Glutamatergic neuron (in vitro differentiated cells): ENCODE results near the gene AOX1. TPM values are rescaled to one million over a fixed set of nuclear protein-coding genes. Genes with fewer than 3 reads are reported as not detected.
"Not testable (repeated sequence)": the region's sequence is repeated elsewhere in the genome, so short reads cannot be mapped to it uniquely, and the experiment has no call there.

Source experiments
- DNase-seq: peaks from one replicate; pipeline ENCODE4 v3.0.0; 2022
- H3K27ac Mint-ChIP-seq: one replicate; pipeline ENCODE4 v1.8.0; 2020; ENCODE audit warnings: mild to moderate bottlenecking, mixed read lengths, inconsistent platforms; ENCODE audit not compliant: unreplicated experiment
- H3K27me3 Mint-ChIP-seq: one replicate; pipeline ENCODE4 v1.8.0; 2020; ENCODE audit warnings: mild to moderate bottlenecking, moderate library complexity, mixed read lengths, inconsistent platforms; ENCODE audit not compliant: unreplicated experiment
- H3K36me3 Mint-ChIP-seq: one replicate; pipeline ENCODE4 v1.8.0; 2020; ENCODE audit warnings: mild to moderate bottlenecking, mixed read lengths, inconsistent platforms; ENCODE audit not compliant: unreplicated experiment
- H3K4me1 Mint-ChIP-seq: one replicate; pipeline ENCODE4 v1.8.0; 2020; ENCODE audit warnings: mild to moderate bottlenecking, low read depth, mixed read lengths, inconsistent platforms; ENCODE audit not compliant: unreplicated experiment
- H3K4me3 Mint-ChIP-seq: one replicate; pipeline ENCODE4 v1.8.0; 2020; ENCODE audit warnings: mild to moderate bottlenecking, mixed read lengths, inconsistent platforms; ENCODE audit not compliant: unreplicated experiment
- H3K9me3 Mint-ChIP-seq: one replicate; pipeline ENCODE4 v1.8.0; 2020; ENCODE audit warnings: mild to moderate bottlenecking, moderate library complexity, mixed read lengths, inconsistent platforms; ENCODE audit not compliant: unreplicated experiment
- CTCF ChIP-seq: fragments of 200-600 bp; sonication (generic); IDR thresholded peaks from one replicate; pipeline ENCODE4 v1.5.0; 2021; ENCODE audit not compliant: partially characterized antibody, unreplicated experiment
- long read RNA-seq: library from polyadenylated mRNA; unstranded; transcript quantifications from one replicate; pipeline ENCODE4 v2.0.0, GENCODE V29; 2020; ENCODE audit not compliant: unreplicated experiment
- total RNA-seq: library from RNA; stranded (reverse); fragmentation: NEBNext Ultra II Directional; extraction: Animal tissue kit (Norgen Biotek cat#: 25700); gene quantifications from one replicate; pipeline ENCODE4 v1.2.1, GENCODE V29; 2021; ENCODE audit not compliant: unreplicated experiment

AOX1 gene
- 0.32 TPM for total RNA-seq
- long read RNA-seq, result 0 reads

- Mint-ChIP-seq H3K9me3 (peaks cover 6% of the 10 kb centered on the region), H3K4me3 (peak within 1 kb of the TSS; percentile 95), H3K4me1 (peaks cover 3% of the 10 kb centered on the region), H3K36me3 (no peaks in the 10 kb centered on the region), H3K27ac (peak within 1 kb of the TSS; percentile 45), H3K27me3 (peaks cover 6% of the 10 kb centered on the region)
- peak; percentile 45 for DNase-seq
- TF ChIP-seq CTCF, result no peak
Observed at GRCh38 chr2:200585730-200586643, at the start of gene AOX1. Gene AOX1, plus strand, starts transcription at chr2:200586014. Its CDS starts 95 bp downstream, at chr2:200586109.

GRCh38 chr2:200538139-200538538, 47.7 kb upstream of the AOX1 start:
- Mint-ChIP-seq H3K36me3 (no peaks in the 10 kb centered on the region), H3K4me3 (no peak overlapping the region), H3K27me3 (no peaks in the 10 kb centered on the region), H3K9me3 (no peaks in the 10 kb centered on the region), H3K4me1 (no peaks in the 10 kb centered on the region), H3K27ac (no peak overlapping the region)
- TF ChIP-seq CTCF, result no peak
- DNase-seq, result no peak

DNA sequence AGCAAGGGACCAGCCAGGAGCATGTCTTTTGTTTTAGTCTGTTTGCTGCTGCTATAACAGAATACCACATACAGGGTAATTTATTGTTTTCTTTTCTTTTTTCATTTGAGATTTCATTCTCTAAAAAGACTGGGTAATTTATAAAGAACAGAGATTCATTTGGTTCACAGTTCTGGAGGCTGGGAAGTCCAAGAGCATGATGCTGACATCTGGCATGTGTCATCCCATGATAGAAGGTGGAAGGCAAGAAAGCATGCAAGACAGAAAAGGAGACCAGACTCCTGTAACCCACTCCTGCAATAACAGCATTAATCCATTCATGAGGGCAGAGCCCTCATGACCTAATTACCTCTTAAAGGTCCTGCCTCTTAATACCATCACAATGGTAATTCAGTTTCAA, 45.0 kb upstream of the AOX1 start:
- no peaks in the 10 kb centered on the region for H3K27me3 Mint-ChIP-seq
- H3K4me3 Mint-ChIP-seq, result no peak overlapping the region
- DNase-seq, result no peak
- no peak overlapping the region for H3K27ac Mint-ChIP-seq
- no peaks in the 10 kb centered on the region for H3K9me3 Mint-ChIP-seq
- TF ChIP-seq CTCF, result no peak
- H3K36me3 Mint-ChIP-seq, result no peaks in the 10 kb centered on the region
- H3K4me1 Mint-ChIP-seq, result no peaks in the 10 kb centered on the region

DNA sequence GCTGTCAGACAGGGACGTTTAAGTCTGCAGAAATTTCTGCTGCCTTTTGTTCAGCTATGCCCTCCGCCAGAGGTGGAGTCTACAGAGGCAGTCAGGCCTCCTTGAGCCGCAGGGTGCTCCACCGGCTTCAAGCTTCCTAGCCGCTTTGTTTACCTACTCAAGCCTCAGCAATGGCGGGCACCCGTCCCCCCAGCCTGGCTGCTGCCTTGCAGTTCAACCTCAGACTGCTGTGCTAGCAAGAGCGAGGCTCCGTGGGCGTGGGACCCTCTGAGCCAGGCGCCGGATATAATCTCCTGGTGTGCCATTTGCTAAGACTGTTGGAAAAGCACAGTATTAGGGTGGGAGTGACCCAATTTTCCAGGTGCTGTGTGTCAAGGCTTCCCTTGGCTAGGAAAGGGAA, 19.2 kb upstream of the AOX1 start:
- H3K4me3 Mint-ChIP-seq, H3K36me3 Mint-ChIP-seq, H3K9me3 Mint-ChIP-seq, H3K27me3 Mint-ChIP-seq, H3K27ac Mint-ChIP-seq, H3K4me1 Mint-ChIP-seq, DNase-seq: not testable (repeated sequence)

- no peak overlapping the region for H3K27ac Mint-ChIP-seq
- no peak for TF ChIP-seq CTCF
- H3K4me3 Mint-ChIP-seq, result no peak overlapping the region
- H3K9me3 Mint-ChIP-seq, result peaks cover 2% of the 10 kb centered on the region
- peaks cover 5% of the 10 kb centered on the region for H3K27me3 Mint-ChIP-seq
- peaks cover 4% of the 10 kb centered on the region for H3K36me3 Mint-ChIP-seq
- no peaks in the 10 kb centered on the region for H3K4me1 Mint-ChIP-seq
- DNase-seq, result no peak
Observed at GRCh38 chr2:200567932-200568331, 17.9 kb upstream of the AOX1 start.
